ENCODE measurements around the gene ADAMTSL1.

- TF ChIP-seq, protein P1, sequence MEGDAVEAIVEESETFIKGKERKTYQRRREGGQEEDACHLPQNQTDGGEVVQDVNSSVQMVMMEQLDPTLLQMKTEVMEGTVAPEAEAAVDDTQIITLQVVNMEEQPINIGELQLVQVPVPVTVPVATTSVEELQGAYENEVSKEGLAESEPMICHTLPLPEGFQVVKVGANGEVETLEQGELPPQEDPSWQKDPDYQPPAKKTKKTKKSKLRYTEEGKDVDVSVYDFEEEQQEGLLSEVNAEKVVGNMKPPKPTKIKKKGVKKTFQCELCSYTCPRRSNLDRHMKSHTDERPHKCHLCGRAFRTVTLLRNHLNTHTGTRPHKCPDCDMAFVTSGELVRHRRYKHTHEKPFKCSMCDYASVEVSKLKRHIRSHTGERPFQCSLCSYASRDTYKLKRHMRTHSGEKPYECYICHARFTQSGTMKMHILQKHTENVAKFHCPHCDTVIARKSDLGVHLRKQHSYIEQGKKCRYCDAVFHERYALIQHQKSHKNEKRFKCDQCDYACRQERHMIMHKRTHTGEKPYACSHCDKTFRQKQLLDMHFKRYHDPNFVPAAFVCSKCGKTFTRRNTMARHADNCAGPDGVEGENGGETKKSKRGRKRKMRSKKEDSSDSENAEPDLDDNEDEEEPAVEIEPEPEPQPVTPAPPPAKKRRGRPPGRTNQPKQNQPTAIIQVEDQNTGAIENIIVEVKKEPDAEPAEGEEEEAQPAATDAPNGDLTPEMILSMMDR (IDR thresholded peaks at IDR 0.05 in 2 of 3, conservative IDR thresholded peaks at IDR 0.05 in 1 of 3; ENCODE audit: borderline replicate concordance in 1 of 3, insufficient read depth in 1 of 3, low read depth in 2 of 3, low read length in 2 of 3): no peak
- TF ChIP-seq POLR2A (IDR thresholded peaks at IDR 0.05; ENCODE audit: borderline replicate concordance, extremely low read depth, insufficient read depth, insufficient read length): no peak
- no peak for TF ChIP-seq RAD21 (IDR thresholded peaks at IDR 0.05; ENCODE audit: low read depth)
- no peak for TF ChIP-seq EZH2 (IDR thresholded peaks at IDR 0.05)
- no peak for TF ChIP-seq FOSL1 (IDR thresholded peaks at IDR 0.05; ENCODE audit: low read depth)
- no peak for TF ChIP-seq TCF7L2 (IDR thresholded peaks at IDR 0.05; ENCODE audit: borderline replicate concordance, extremely low read depth, insufficient read depth, insufficient read length)
- no peak for TF ChIP-seq POLR2AphosphoS5 (IDR thresholded peaks at IDR 0.05; ENCODE audit: low read depth, low read length)
- TF ChIP-seq YY1 (IDR thresholded peaks at IDR 0.05; ENCODE audit: extremely low read depth, insufficient replicate concordance, low read depth, low read length): no peak
- no peak for TF ChIP-seq ZFX (IDR thresholded peaks at IDR 0.05)
- TF ChIP-seq EZH2phosphoT487 (IDR thresholded peaks at IDR 0.05; ENCODE audit: borderline replicate concordance): no peak
- TF ChIP-seq SP1 (IDR thresholded peaks at IDR 0.05; ENCODE audit: low read depth): no peak
- TF ChIP-seq EGR1 (IDR thresholded peaks at IDR 0.05; ENCODE audit: low read depth): no peak
- no peak for TF ChIP-seq SIN3A (IDR thresholded peaks at IDR 0.05; ENCODE audit: low read depth)
- TF ChIP-seq MAX (IDR thresholded peaks at IDR 0.05): no peak
These were observed 419.1 kb downstream of the ADAMTSL1 start for GRCh38 chr9:18893046-18893445.
